Retinal pigment epithelial cell (primary cell): ENCODE measurements around the gene PNMA8C.
A peak's percentile ranks its signal among the peaks of the same experiment; 100 is the strongest.
"Not testable (repeated sequence)": the region's sequence is repeated elsewhere in the genome, so short reads cannot be mapped to it uniquely, and the experiment has no call there.

Experiments
- DNase-seq: peaks from one replicate; pipeline ENCODE4 v3.0.0-alpha.2; 2010; ENCODE audit warnings: low read depth
- H3K4me3 ChIP-seq: 2 replicates; pipeline ENCODE4 v1.5.1; 2011; ENCODE audit warnings: mild to moderate bottlenecking, low read length, control low read depth, moderate library complexity
- TF ChIP-seq, protein P1 (sequence below): conservative IDR thresholded peaks from 2 replicates; pipeline ENCODE4 v1.5.1; 2011; ENCODE audit warnings: low read depth, low read length, control low read depth, inconsistent platforms

Gene PNMA8C

GRCh38 chr19:46422344-46422743 lies 6.4 kb downstream of the PNMA8C start:
- TF ChIP-seq, protein P1, sequence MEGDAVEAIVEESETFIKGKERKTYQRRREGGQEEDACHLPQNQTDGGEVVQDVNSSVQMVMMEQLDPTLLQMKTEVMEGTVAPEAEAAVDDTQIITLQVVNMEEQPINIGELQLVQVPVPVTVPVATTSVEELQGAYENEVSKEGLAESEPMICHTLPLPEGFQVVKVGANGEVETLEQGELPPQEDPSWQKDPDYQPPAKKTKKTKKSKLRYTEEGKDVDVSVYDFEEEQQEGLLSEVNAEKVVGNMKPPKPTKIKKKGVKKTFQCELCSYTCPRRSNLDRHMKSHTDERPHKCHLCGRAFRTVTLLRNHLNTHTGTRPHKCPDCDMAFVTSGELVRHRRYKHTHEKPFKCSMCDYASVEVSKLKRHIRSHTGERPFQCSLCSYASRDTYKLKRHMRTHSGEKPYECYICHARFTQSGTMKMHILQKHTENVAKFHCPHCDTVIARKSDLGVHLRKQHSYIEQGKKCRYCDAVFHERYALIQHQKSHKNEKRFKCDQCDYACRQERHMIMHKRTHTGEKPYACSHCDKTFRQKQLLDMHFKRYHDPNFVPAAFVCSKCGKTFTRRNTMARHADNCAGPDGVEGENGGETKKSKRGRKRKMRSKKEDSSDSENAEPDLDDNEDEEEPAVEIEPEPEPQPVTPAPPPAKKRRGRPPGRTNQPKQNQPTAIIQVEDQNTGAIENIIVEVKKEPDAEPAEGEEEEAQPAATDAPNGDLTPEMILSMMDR, result no peak
- DNase-seq, result no peak

GRCh38 chr19:46420056-46420455 lies 8.7 kb downstream of the PNMA8C start:
- TF ChIP-seq, protein P1, result no peak
- no peak for DNase-seq

More at GRCh38 chr19:46422344-46422743, 6.4 kb downstream of the PNMA8C start:
- no peak overlapping the region for H3K4me3 ChIP-seq

GRCh38 chr19:46415804-46416709 lies 12.7 kb downstream of the PNMA8C start:
- H3K4me3 ChIP-seq, result peak overlapping the region; percentile 47
- peak; percentile 59 for DNase-seq

More at GRCh38 chr19:46420056-46420455, 8.7 kb downstream of the PNMA8C start:
- H3K4me3 ChIP-seq, result no peak overlapping the region

DNA sequence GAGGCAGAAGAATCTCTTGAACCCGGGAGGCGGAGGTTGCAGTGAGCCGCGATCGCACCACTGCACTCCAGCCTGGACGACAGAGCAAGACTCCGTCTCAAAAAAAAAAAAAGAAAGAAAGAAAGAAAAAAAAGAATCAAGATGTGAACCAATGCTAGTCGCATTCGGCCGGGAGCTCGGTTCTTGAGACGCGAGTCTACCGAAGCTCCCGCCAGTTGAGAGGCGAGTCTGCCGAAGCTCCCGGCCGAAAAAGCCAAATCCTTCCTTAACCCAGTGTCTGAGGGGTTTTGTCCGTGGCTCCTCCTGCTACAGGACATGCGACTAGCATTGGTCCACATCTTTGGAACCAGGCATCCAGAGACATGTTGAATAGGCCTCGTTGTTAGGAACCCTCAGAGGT lies 13.8 kb downstream of the PNMA8C start:
- not testable (repeated sequence) for H3K4me3 ChIP-seq, DNase-seq

DNA sequence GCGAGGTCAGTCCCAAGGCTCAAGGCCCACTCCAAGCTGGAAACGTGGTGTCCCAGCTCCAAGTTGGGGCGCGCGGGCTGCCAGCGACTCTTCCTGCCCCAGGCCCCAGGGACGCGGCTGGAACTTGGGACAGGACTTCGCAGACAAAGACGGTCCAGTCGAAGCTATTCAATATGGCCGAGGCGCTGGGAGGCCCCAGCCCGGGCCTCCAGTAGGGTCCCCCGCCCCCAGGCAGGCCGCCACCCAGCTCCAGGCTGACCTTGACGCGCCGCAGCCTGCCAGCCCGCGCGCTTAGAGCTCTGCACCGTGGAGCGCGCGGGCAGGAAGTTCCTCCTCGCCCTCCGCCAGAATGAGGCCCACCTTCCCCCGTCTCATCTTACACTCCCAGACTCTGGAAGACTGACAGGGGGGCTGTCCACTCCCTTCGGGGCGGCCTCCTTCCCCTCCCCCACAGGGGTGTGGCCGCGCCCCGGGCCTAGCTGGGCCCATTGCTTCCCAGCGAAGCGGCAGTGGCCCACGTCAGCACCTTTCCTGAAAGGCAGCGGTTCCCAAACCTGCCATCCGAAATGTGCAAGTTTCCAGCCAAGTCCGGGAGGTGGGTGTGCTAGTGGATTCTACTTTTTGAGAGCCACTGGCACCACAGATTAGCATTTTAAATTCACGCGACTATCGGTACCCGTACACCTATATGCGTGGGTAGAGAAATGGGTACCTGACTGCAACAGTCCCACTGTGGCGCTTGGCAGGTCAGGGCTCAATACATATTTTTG lies 15.3 kb downstream of the PNMA8C start, which contains the start of gene CCDC8:
CCDC8 (minus strand) TSS at position 303 of the 770 bp plus-strand sequence. CDS start 754 bp downstream, outside the sequence.
- peak; percentile 81 for DNase-seq
- TF ChIP-seq, protein P1, result no peak
- H3K4me3 ChIP-seq, result peak within 1 kb of the TSS; percentile 67

DNA sequence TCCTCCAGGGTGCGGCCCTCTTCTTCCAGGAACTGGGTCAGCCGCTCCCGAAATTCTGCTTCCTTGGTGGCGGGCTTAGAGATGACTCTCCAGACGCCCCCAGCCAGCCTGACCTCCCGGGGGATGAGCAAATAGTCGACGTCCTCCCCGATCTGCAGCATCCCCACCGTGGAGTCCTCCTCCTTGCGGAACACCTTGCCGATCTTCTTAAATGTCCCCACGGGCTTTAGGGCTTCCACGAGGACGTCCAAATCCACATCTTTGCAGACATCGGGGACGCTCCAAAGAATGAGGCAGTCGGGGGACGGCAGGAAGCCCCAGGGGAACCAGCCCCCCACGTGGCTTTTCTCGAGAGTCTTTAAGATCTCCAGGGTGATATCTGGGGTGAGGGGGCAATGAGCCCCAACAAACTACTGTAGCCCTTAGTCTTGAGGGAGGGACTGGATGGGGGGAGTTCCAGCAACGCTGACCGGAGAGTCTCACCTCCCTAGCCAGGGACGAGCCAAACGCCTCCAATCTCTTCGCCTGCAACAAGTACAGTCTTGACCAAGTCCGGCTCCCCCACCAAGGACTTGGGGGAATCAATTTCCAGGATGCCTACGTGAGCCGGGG lies 16.0 kb downstream of the PNMA8C start:
- TF ChIP-seq, protein P1, result no peak
- DNase-seq, result no peak
- peak overlapping the region; percentile 67 for H3K4me3 ChIP-seq

DNA sequence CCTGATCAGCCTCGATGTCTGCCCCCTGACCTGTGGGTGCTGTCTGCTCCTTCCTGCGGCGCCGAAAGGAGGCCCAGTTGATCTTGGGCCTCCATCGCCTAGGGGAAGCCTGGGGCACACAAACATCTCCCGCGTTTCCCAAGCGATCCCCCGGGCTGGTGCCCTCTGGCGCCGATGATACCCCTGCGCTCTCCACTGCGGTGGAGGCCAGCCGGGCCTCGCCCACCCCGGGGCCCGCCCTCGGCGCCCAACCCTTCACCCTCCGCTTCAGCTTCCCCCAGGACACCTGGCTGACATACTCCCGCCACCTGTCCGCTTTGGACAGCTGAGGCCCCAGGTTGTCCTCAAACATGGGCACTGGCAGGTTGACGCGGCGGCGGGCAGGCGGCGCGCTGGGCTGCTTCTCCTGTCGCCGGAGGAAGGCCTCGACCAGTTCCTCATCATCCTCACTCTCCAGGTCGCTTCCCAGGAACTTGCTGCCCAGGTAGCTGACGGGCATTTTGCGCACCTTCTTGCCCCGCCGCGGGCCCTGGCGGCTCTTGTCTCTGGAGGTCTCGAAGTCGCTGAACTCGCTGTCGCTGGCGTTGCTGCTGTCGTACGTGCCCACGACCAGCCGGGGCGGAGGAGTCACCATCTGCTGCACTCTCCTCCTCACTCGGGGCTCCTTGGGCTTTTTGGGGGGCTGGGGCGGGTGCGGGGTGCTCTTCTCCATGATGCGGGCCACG lies 16.6 kb downstream of the PNMA8C start:
- TF ChIP-seq, protein P1, result peak; percentile 13
- peak overlapping the region; percentile 67 for H3K4me3 ChIP-seq
- DNase-seq, result no peak
